ENCODE measurements around the gene TWIST2.

The TWIST2 gene

GRCh38 chr2:238884122-238884811 is 36.4 kb downstream of the TWIST2 start:
- Histone ChIP-seq H4K20me1 (ENCODE audit: insufficient read depth, low read length) (no peaks in the 10 kb centered on the region), H3K4me1 (ENCODE audit: insufficient read depth, low read length, severe bottlenecking) (no peaks in the 10 kb centered on the region), H3K9me2 (ENCODE audit: low read depth, low read length) (no peaks in the 10 kb centered on the region), H3K9ac (ENCODE audit: low read length) (no peak overlapping the region), H3K9me3 (ENCODE audit: low read length) (no peaks in the 10 kb centered on the region), H3K4me2 (ENCODE audit: low read length) (no peak overlapping the region), H3K27me3 (ENCODE audit: insufficient read depth, low read length) (no peaks in the 10 kb centered on the region), H3F3A (ENCODE audit: insufficient read depth, low read length) (no peaks in the 10 kb centered on the region), H3K27ac (ENCODE audit: low read depth, low read length, poor library complexity, severe bottlenecking) (no peak overlapping the region), H3K36me3 (ENCODE audit: insufficient read depth, low read length) (no peaks in the 10 kb centered on the region), H2AFZ (ENCODE audit: low read length) (no peak overlapping the region), H3K4me3 (ENCODE audit: low read depth, low read length, poor library complexity, severe bottlenecking) (no peak overlapping the region), H3K79me2 (ENCODE audit: insufficient read depth, low read length) (no peaks in the 10 kb centered on the region)
- TF ChIP-seq CTCF (IDR thresholded peaks at IDR 0.05; ENCODE audit: low read length): no peak
- no peak for TF ChIP-seq EZH2 (IDR thresholded peaks at IDR 0.05; ENCODE audit: borderline replicate concordance, low read length)

- Histone ChIP-seq H3K9me3 (ENCODE audit: low read length) (no peaks in the 10 kb centered on the region), H3K4me3 (ENCODE audit: low read depth, low read length, poor library complexity, severe bottlenecking) (no peak overlapping the region), H3F3A (ENCODE audit: insufficient read depth, low read length) (no peaks in the 10 kb centered on the region), H3K9ac (ENCODE audit: low read length) (no peak overlapping the region), H3K4me2 (ENCODE audit: low read length) (no peak overlapping the region), H2AFZ (ENCODE audit: low read length) (no peak overlapping the region), H3K27me3 (ENCODE audit: insufficient read depth, low read length) (no peaks in the 10 kb centered on the region), H3K36me3 (ENCODE audit: insufficient read depth, low read length) (no peaks in the 10 kb centered on the region), H3K79me2 (ENCODE audit: insufficient read depth, low read length) (no peaks in the 10 kb centered on the region), H4K20me1 (ENCODE audit: insufficient read depth, low read length) (no peaks in the 10 kb centered on the region), H3K9me2 (ENCODE audit: low read depth, low read length) (no peaks in the 10 kb centered on the region), H3K4me1 (ENCODE audit: insufficient read depth, low read length, severe bottlenecking) (no peaks in the 10 kb centered on the region), H3K27ac (ENCODE audit: low read depth, low read length, poor library complexity, severe bottlenecking) (no peak overlapping the region)
- no peak for TF ChIP-seq EZH2 (IDR thresholded peaks at IDR 0.05; ENCODE audit: borderline replicate concordance, low read length)
Observed at GRCh38 chr2:238884812-238885408, 37.0 kb downstream of the TWIST2 start.

- no peaks in the 10 kb centered on the region for H3K36me3 ChIP-seq (ENCODE audit: insufficient read depth, low read length)
- H3K9me3 ChIP-seq (ENCODE audit: low read length): no peaks in the 10 kb centered on the region
- H3K4me2 ChIP-seq (ENCODE audit: low read length): no peak overlapping the region
- no peaks in the 10 kb centered on the region for H3K27me3 ChIP-seq (ENCODE audit: insufficient read depth, low read length)
- no peaks in the 10 kb centered on the region for H4K20me1 ChIP-seq (ENCODE audit: insufficient read depth, low read length)
- no peak overlapping the region for H3K9ac ChIP-seq (ENCODE audit: low read length)
- H3K4me3 ChIP-seq (ENCODE audit: low read depth, low read length, poor library complexity, severe bottlenecking): no peak overlapping the region
- no peaks in the 10 kb centered on the region for H3F3A ChIP-seq (ENCODE audit: insufficient read depth, low read length)
- H2AFZ ChIP-seq (ENCODE audit: low read length): no peak overlapping the region
- H3K9me2 ChIP-seq (ENCODE audit: low read depth, low read length): no peaks in the 10 kb centered on the region
- no peaks in the 10 kb centered on the region for H3K79me2 ChIP-seq (ENCODE audit: insufficient read depth, low read length)
- no peak overlapping the region for H3K27ac ChIP-seq (ENCODE audit: low read depth, low read length, poor library complexity, severe bottlenecking)
- TF ChIP-seq EZH2 (IDR thresholded peaks at IDR 0.05; ENCODE audit: borderline replicate concordance, low read length) (no peak), CTCF (IDR thresholded peaks at IDR 0.05; ENCODE audit: low read length) (no peak; the same call in 1 of the 2 replicates)
- H3K4me1 ChIP-seq (ENCODE audit: insufficient read depth, low read length, severe bottlenecking): no peaks in the 10 kb centered on the region
Observed at GRCh38 chr2:238886453-238887094, 38.7 kb downstream of the TWIST2 start.

Data from OCI-LY1 (cell line).